Left ventricle myocardium inferior (tissue), 1 donor: ENCODE measurements around the gene SKIL. TPM values are rescaled to one million over a fixed set of nuclear protein-coding genes. Genes with fewer than 3 reads are reported as not detected.
A peak's percentile ranks its signal among the peaks of the same experiment; 100 is the strongest.

ENCODE experiments used
- DNase-seq: peaks from one replicate; pipeline ENCODE4 v3.0.0-alpha.2; 2020
- H3K27ac ChIP-seq: fragments of 200-600 bp; replicated peaks from 2 replicates; pipeline ENCODE4 v1.8.0; 2021
- H3K27me3 ChIP-seq: fragments of 200-600 bp; 2 replicates; pipeline ENCODE4 v1.8.0; 2021; ENCODE audit warnings: low read depth
- H3K36me3 ChIP-seq: fragments of 200-600 bp; 2 replicates; pipeline ENCODE4 v1.8.0; 2021
- H3K4me1 ChIP-seq: fragments of 200-600 bp; 2 replicates; pipeline ENCODE4 v1.8.0; 2021
- H3K4me3 ChIP-seq: fragments of 200-600 bp; 2 replicates; pipeline ENCODE4 v1.8.0; 2021; ENCODE audit warnings: mild to moderate bottlenecking, moderate library complexity
- H3K9me3 ChIP-seq: fragments of 200-600 bp; replicated peaks from 2 replicates; pipeline ENCODE4 v1.8.0; 2021
- intact Hi-C: fragments of 100-400 bp; cut with micrococcal nuclease; formaldehyde crosslinking; loops from one replicate; pipeline ENCODE4 v1.11.0; 2022
- long read RNA-seq: library from polyadenylated mRNA; unstranded; transcript quantifications from one replicate; pipeline ENCODE4 v2.0.0, GENCODE V29; 2021
- total RNA-seq: library from RNA; stranded (reverse); fragmentation: NEBNext Ultra II Directional; extraction: Animal tissue kit (Norgen Biotek cat#: 25700); gene quantifications from one replicate; pipeline ENCODE4 v1.2.1, GENCODE V29; 2021
- TF ChIP-seq, protein P1 (sequence below): fragments of 200-600 bp; IDR thresholded peaks from 2 replicates; pipeline ENCODE4 v1.8.0; 2021; ENCODE audit warnings: antibody characterized with exemption, mild to moderate bottlenecking, borderline replicate concordance
- donor health status: DM: no; HTN: yes; CAD: no; lungs with severe emphysema.

Gene SKIL
- 21.5 TPM for total RNA-seq
- long read RNA-seq, full-length matches to known transcripts: 3 of 6 reads
- long read RNA-seq, partial matches to known transcripts: 0 of 6 reads
- long read RNA-seq, other reads (novel, unspliced or antisense): 3 of 6 reads

GRCh38 chr3:170357176-170358041 lies at the start of gene SKIL:
Gene SKIL (plus strand): TSS chr3:170357715. CDS start chr3:170360332, 2,617 bp downstream.
- Histone ChIP-seq H3K27me3 (no peaks in the 10 kb centered on the region), H3K4me1 (peaks cover 63% of the 10 kb centered on the region), H3K4me3 (peak within 1 kb of the TSS; percentile 91), H3K36me3 (peaks cover 19% of the 10 kb centered on the region), H3K9me3 (no peaks in the 10 kb centered on the region), H3K27ac (peak within 1 kb of the TSS; percentile 98)
- DNase-seq: peak; percentile 98
- TF ChIP-seq, protein P1, sequence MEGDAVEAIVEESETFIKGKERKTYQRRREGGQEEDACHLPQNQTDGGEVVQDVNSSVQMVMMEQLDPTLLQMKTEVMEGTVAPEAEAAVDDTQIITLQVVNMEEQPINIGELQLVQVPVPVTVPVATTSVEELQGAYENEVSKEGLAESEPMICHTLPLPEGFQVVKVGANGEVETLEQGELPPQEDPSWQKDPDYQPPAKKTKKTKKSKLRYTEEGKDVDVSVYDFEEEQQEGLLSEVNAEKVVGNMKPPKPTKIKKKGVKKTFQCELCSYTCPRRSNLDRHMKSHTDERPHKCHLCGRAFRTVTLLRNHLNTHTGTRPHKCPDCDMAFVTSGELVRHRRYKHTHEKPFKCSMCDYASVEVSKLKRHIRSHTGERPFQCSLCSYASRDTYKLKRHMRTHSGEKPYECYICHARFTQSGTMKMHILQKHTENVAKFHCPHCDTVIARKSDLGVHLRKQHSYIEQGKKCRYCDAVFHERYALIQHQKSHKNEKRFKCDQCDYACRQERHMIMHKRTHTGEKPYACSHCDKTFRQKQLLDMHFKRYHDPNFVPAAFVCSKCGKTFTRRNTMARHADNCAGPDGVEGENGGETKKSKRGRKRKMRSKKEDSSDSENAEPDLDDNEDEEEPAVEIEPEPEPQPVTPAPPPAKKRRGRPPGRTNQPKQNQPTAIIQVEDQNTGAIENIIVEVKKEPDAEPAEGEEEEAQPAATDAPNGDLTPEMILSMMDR: no peak
- intact Hi-C loops: no loop called here

DNA sequence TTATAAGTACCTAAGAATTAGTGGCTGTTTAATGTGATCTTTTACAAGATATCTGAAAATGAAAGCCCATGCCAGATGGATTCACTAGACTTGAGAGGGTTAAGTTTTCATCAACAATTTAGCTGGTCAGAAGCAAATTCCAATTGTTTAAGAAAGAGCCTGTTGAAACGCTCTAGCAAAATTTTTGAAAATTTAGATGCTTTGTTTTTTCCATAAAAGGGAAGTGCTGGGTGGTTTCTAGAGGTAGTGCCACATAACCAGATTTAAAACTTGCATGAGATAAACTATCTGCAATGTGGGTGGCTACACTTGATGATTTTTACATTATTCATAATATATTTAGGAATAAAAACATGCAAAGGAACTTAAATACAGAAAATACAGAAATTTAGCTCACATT lies 48.5 kb upstream of the SKIL start:
- TF ChIP-seq, protein P1: no peak
- peaks cover 4% of the 10 kb centered on the region for H3K4me1 ChIP-seq
- no peaks in the 10 kb centered on the region for H3K36me3 ChIP-seq
- DNase-seq: no peak
- H3K27ac ChIP-seq: no peak overlapping the region
- no peak overlapping the region for H3K4me3 ChIP-seq
- no peaks in the 10 kb centered on the region for H3K27me3 ChIP-seq
- no peaks in the 10 kb centered on the region for H3K9me3 ChIP-seq
- intact Hi-C loops: loop anchor here (10.0 kb wide), 1 partner anchor 96 kb away; no protein-coding TSS in a partner anchor

- H3K9me3 ChIP-seq: no peaks in the 10 kb centered on the region
- no peak overlapping the region for H3K4me3 ChIP-seq
- H3K27me3 ChIP-seq: no peaks in the 10 kb centered on the region
- no peaks in the 10 kb centered on the region for H3K36me3 ChIP-seq
- intact Hi-C loops: loop anchor here (10.0 kb wide), 1 partner anchor 47 kb away; no protein-coding TSS in a partner anchor
- H3K27ac ChIP-seq: no peak overlapping the region
- TF ChIP-seq, protein P1: no peak
- H3K4me1 ChIP-seq: peaks cover 13% of the 10 kb centered on the region
- no peak for DNase-seq
Measured at GRCh38 chr3:170317954-170318353, 39.6 kb upstream of the SKIL start.

DNA sequence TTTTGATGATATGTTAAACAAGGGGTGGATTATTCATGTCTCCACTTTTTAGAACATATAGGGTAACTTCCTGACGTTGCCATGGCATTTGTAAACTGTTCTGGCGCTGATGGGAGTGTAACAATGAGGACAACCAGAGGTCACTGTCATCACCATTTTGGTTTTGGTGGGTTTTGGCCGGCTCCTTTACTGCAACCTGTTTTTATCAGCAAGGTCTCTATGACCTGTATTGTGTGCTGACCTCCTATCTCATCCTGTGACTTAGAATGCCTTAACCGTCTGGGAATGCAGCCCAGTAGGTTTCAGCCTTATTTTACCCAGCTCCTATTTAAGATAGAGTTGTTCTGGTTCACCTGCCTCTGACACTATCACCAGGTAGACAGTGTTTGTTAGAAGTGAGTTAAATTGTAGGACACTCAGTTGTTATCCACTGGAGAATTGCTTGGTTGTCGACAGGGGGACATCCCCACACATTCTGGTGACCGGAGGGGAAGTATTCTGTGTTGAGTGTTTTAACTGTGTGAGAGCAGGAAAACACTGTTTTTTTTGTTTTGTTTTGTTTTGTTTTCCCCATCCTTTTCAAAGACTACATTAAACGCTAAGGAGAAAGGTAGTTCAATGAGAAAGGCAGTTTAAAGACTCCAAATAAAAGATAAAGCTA lies 36.9 kb upstream of the SKIL start:
- H3K9me3 ChIP-seq: no peaks in the 10 kb centered on the region
- H3K4me3 ChIP-seq: no peak overlapping the region
- TF ChIP-seq, protein P1: no peak
- no peak for DNase-seq
- H3K27ac ChIP-seq: no peak overlapping the region
- no peaks in the 10 kb centered on the region for H3K36me3 ChIP-seq
- H3K4me1 ChIP-seq: peaks cover 13% of the 10 kb centered on the region
- H3K27me3 ChIP-seq: no peaks in the 10 kb centered on the region
- intact Hi-C loops: no loop called here

- H3K36me3 ChIP-seq: no peaks in the 10 kb centered on the region
- no peak for DNase-seq
- no peaks in the 10 kb centered on the region for H3K27me3 ChIP-seq
- no peak overlapping the region for H3K27ac ChIP-seq
- intact Hi-C loops: no loop called here
- H3K9me3 ChIP-seq: no peaks in the 10 kb centered on the region
- no peak overlapping the region for H3K4me3 ChIP-seq
- H3K4me1 ChIP-seq: peaks cover 13% of the 10 kb centered on the region
- TF ChIP-seq, protein P1: no peak
Measured at GRCh38 chr3:170321321-170322034, 36.0 kb upstream of the SKIL start.
